Keratinocyte (primary cell): ENCODE results near the gene BIK. TPM values are rescaled to one million over a fixed set of nuclear protein-coding genes. Genes with fewer than 3 reads are reported as not detected.

Source experiments
- DNase-seq: peaks from one replicate; pipeline ENCODE4 v3.0.0-alpha.2; 2011; ENCODE audit warnings: low read depth, missing footprints, low spot score
- FAIRE-seq: peaks from 2 replicates; lab custom pipeline; 2011; peaks lifted over from hg19 to GRCh38; lab: Jason Lieb, UNC
- H2AFZ ChIP-seq: 2 replicates; pipeline ENCODE4 v1.6.0; 2012; ENCODE audit warnings: low read length, control low read depth, inconsistent platforms; ENCODE audit not compliant: control insufficient read depth
- H3K27ac ChIP-seq: 2 replicates; pipeline ENCODE4 v1.5.1; 2011; ENCODE audit warnings: low read length; ENCODE audit not compliant: control insufficient read depth, insufficient read depth
- H3K27me3 ChIP-seq: 3 replicates; pipeline ENCODE4 v1.6.0; 2011; ENCODE audit warnings: low read length; ENCODE audit not compliant: control insufficient read depth, insufficient read depth; ENCODE audit errors: extremely low read depth
- H3K36me3 ChIP-seq, 2 experiments: 2 replicates in 1 of 2; 3 replicates in 1 of 2; pipeline ENCODE4 v1.5.1; 2011; ENCODE audit warnings: low read length in 2 of 2, mild to moderate bottlenecking in 1 of 2; ENCODE audit not compliant: control insufficient read depth in 2 of 2, insufficient read depth in 2 of 2; ENCODE audit errors: extremely low read depth in 1 of 2
- H3K4me1 ChIP-seq: 3 replicates; pipeline ENCODE4 v1.5.1; 2011; ENCODE audit warnings: low read length; ENCODE audit not compliant: control insufficient read depth, insufficient read depth; ENCODE audit errors: extremely low read depth
- H3K4me2 ChIP-seq: 3 replicates; pipeline ENCODE4 v1.6.0; 2011; ENCODE audit warnings: low read depth, low read length; ENCODE audit not compliant: control insufficient read depth, insufficient read depth; ENCODE audit errors: extremely low read depth
- H3K4me3 ChIP-seq, 3 experiments: fragments of 200-600 bp in 1 of 3; sonication (generic) in 1 of 3; 2 replicates in 2 of 3; 3 replicates in 1 of 3; pipeline ENCODE4 v1.5.1; 2011 to 2016; ENCODE audit warnings: low read length in 3 of 3, mild to moderate bottlenecking in 3 of 3, control low read depth in 2 of 3, inconsistent platforms in 1 of 3, low read depth in 1 of 3, mixed read lengths in 1 of 3, mixed run types in 1 of 3, moderate library complexity in 1 of 3; ENCODE audit not compliant: control insufficient read depth in 2 of 3, insufficient read depth in 2 of 3; ENCODE audit errors: extremely low read depth in 1 of 3
- H3K79me2 ChIP-seq: 2 replicates; pipeline ENCODE4 v1.6.0; 2012; ENCODE audit warnings: low read length; ENCODE audit not compliant: control insufficient read depth, insufficient read depth
- H3K9ac ChIP-seq: 3 replicates; pipeline ENCODE4 v1.6.0; 2011; ENCODE audit warnings: low read length; ENCODE audit not compliant: control insufficient read depth, insufficient read depth; ENCODE audit errors: extremely low read depth
- H3K9me1 ChIP-seq: 3 replicates; pipeline ENCODE4 v1.6.0; 2011; ENCODE audit warnings: low read length; ENCODE audit not compliant: control insufficient read depth, insufficient read depth; ENCODE audit errors: extremely low read depth
- H3K9me3 ChIP-seq: 2 replicates; pipeline ENCODE4 v1.5.1; 2012; ENCODE audit warnings: low read depth, low read length; ENCODE audit not compliant: control insufficient read depth
- H4K20me1 ChIP-seq: 3 replicates; pipeline ENCODE4 v1.6.0; 2011; ENCODE audit warnings: low read length; ENCODE audit not compliant: control insufficient read depth, insufficient read depth; ENCODE audit errors: extremely low read depth
- EZH2 ChIP-seq: IDR thresholded peaks from one replicate; pipeline ENCODE4 v1.6.1; 2012; ENCODE audit warnings: inconsistent platforms, mild to moderate bottlenecking, low read length, moderate library complexity
- dilution Hi-C: fragments of 300-500 bp; cut with MboI; formaldehyde crosslinking; loops from one replicate; pipeline ENCODE4 v1.7.0; 2020; ENCODE audit warnings: low sequenced_read_pairs; ENCODE audit not compliant: extremely low pct_ligation_motif_present
- polyA plus RNA-seq, 5 experiments: library from polyadenylated mRNA; depleted of rRNA in 3 of 5; stranded (reverse) in 3 of 5; stranded (forward) in 1 of 5; unstranded in 1 of 5; fragments of >200 nt; gene quantifications; 1 replicate in 1 of 5; 2 replicates in 3 of 5; 3 replicates in 1 of 5; pipeline versions ENCODE4 v1.2.1 to v1.2.3, GENCODE V29; 2011 to 2012; ENCODE audit warnings: missing spikeins in 2 of 5, low read depth in 1 of 5, low replicate concordance in 1 of 5
- TF ChIP-seq, protein P1 (sequence below), 3 experiments: IDR thresholded peaks in 1 of 3; conservative IDR thresholded peaks in 1 of 3; optimal IDR thresholded peaks in 1 of 3; 2 replicates in 2 of 3; 3 replicates in 1 of 3; pipeline versions ENCODE3 to v1.5.1; 2011; ENCODE audit warnings: low read length in 3 of 3, mild to moderate bottlenecking in 3 of 3, moderate library complexity in 2 of 3, control low read depth in 1 of 3, inconsistent platforms in 1 of 3; ENCODE audit not compliant: insufficient read depth in 2 of 3; ENCODE audit errors: extremely low read depth in 1 of 3

BIK gene
- polyA plus RNA-seq, 1 donor (not counting 4 experiments of a cell fraction or from before 2014, with no cell fraction given), result 4.4 TPM

DNA sequence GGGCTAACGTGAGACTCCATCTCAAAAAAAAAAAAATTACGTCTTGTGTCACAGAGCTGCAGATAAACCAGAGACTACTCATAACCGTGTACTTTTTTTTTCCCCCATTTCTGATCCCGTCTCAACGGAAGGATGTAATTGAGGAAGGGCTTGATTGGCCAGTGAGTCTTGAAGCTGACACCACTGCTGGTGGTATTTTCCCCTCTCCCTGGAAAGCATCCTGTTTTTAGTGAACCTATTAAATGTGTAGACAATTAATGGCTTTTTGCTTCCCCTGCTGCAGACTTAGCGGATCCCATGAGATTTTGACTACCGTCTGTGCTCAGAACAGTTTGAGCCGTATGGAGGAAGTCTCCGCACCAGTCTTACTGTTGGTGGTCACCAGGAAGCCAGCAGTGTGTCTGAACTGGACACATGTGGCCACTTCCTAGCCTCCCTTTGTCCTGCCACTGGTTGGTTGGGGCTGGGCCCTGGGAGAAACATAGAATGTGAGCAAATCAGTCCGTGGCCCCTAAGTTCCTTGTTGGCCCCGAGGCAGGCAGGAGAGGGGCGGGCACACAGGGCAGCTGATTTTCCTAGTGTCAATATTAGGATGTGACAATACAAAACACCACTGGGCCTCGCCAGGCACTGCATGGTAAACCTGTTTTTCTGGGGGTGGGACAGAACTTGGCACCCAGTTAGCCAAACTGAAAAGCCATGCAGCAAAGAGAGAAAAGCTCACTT is 3.1 kb downstream of the BIK start:
- DNase-seq (no peak), FAIRE-seq (no peak)
- Histone ChIP-seq H3K27me3 (peaks cover 6% of the 10 kb centered on the region), H4K20me1 (no peaks in the 10 kb centered on the region), H3K4me1 (peaks cover 9% of the 10 kb centered on the region), H3K79me2 (peaks cover 4% of the 10 kb centered on the region), H3K9ac (no peak overlapping the region), H2AFZ (no peak overlapping the region), H3K36me3 (no peaks in the 10 kb centered on the region), H3K9me1 (no peaks in the 10 kb centered on the region), H3K27ac (no peak overlapping the region), H3K4me3 (no peak overlapping the region), H3K4me2 (no peak overlapping the region), H3K9me3 (no peaks in the 10 kb centered on the region)
- dilution Hi-C loops, result no loop called here
- TF ChIP-seq, protein P1, sequence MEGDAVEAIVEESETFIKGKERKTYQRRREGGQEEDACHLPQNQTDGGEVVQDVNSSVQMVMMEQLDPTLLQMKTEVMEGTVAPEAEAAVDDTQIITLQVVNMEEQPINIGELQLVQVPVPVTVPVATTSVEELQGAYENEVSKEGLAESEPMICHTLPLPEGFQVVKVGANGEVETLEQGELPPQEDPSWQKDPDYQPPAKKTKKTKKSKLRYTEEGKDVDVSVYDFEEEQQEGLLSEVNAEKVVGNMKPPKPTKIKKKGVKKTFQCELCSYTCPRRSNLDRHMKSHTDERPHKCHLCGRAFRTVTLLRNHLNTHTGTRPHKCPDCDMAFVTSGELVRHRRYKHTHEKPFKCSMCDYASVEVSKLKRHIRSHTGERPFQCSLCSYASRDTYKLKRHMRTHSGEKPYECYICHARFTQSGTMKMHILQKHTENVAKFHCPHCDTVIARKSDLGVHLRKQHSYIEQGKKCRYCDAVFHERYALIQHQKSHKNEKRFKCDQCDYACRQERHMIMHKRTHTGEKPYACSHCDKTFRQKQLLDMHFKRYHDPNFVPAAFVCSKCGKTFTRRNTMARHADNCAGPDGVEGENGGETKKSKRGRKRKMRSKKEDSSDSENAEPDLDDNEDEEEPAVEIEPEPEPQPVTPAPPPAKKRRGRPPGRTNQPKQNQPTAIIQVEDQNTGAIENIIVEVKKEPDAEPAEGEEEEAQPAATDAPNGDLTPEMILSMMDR (optimal IDR thresholded peaks at IDR 0.05 in 1 of 3, IDR thresholded peaks at IDR 0.05 in 1 of 3, conservative IDR thresholded peaks at IDR 0.05 in 1 of 3; ENCODE audit: extremely low read depth in 1 of 3, insufficient read depth in 2 of 3, low read length in 3 of 3), result no peak
- TF ChIP-seq EZH2, result no peak

DNA sequence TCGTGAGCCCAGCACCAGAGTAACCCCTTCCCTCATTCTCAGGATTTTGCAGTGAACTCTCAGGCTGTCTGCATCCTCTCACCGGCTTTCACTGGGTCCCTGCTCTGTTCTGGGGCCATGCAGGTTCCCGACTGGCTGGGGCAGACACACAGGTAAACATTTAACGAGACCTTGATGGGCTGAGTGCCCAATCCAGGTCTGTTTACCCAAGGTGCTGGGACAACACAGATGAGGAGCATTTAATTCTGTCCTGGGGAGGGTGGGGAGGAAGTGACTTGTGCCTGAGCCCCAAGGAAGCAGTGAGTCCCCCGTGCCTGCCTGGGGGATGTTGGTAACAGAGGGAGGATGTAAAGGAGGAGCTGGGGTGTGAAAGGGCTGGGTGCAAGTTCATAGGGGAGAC is 4.4 kb downstream of the BIK start:
- peaks cover 5% of the 10 kb centered on the region for H3K79me2 ChIP-seq
- DNase-seq (no peak), FAIRE-seq (no peak)
- H3K4me2 ChIP-seq, result no peak overlapping the region
- no peak overlapping the region for H3K9ac ChIP-seq
- peaks cover 5% of the 10 kb centered on the region for H3K27me3 ChIP-seq
- H3K9me1 ChIP-seq, result no peaks in the 10 kb centered on the region
- dilution Hi-C loops, result no loop called here
- H3K36me3 ChIP-seq, result no peaks in the 10 kb centered on the region
- H2AFZ ChIP-seq, result no peak overlapping the region
- no peaks in the 10 kb centered on the region for H3K9me3 ChIP-seq
- peaks cover 9% of the 10 kb centered on the region for H3K4me1 ChIP-seq
- no peak overlapping the region for H3K4me3 ChIP-seq
- H4K20me1 ChIP-seq, result no peaks in the 10 kb centered on the region
- no peak for TF ChIP-seq EZH2
- TF ChIP-seq, protein P1 (optimal IDR thresholded peaks at IDR 0.05 in 1 of 3, IDR thresholded peaks at IDR 0.05 in 1 of 3, conservative IDR thresholded peaks at IDR 0.05 in 1 of 3; ENCODE audit: extremely low read depth in 1 of 3, insufficient read depth in 2 of 3, low read length in 3 of 3), result no peak
- H3K27ac ChIP-seq, result no peak overlapping the region
